HTR-8/SVneo (cell line): ENCODE results near the gene POU6F2.

Experiments used
- DNase-seq: peaks from one replicate; pipeline ENCODE4 v3.0.0; 2011; ENCODE audit warnings: low spot score, mixed read lengths; ENCODE audit not compliant: insufficient read length
- FAIRE-seq: peaks from 2 replicates; lab custom pipeline; 2011; peaks lifted over from hg19 to GRCh38; lab: Jason Lieb, UNC

POU6F2 gene

DNA sequence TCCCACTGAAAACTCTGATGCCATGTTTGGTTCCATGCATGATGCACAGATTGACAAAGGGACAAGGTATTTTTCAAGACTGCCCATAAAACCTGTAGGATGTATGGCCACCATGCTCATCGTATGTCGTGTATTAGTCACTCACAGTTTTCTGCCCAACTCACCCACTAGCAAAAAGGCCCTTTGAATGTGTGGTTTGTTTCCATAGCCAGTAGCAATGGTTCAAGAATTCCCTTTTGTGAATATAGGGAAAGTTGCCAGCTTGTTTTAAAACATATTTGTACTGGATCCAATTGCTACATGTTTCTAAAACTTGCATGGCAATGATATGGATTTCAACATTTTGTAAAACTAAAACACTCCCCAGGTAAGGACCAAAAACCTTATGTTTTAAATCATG lies 307.5 kb downstream of the POU6F2 start:
- DNase-seq = no peak
- FAIRE-seq = no peak

DNA sequence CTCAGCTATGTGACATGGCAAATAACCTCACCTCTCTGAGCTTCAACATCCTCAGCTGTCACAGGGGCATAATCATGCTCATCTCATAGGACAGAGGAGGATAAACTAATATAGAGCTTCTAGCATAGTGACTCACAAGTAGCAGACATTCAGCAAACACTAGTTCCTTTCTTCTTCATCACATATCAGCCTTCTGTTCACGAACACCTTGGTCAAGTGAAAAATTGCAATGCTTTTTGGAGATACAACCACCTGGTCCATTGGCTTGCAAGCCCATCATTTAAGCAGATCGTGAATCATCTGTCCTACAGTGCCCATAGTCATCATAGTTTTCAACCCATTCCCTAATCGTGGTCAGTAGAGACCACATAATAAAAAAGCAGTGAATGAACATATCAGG lies 310.6 kb downstream of the POU6F2 start:
- FAIRE-seq = no peak
- DNase-seq = no peak

DNA sequence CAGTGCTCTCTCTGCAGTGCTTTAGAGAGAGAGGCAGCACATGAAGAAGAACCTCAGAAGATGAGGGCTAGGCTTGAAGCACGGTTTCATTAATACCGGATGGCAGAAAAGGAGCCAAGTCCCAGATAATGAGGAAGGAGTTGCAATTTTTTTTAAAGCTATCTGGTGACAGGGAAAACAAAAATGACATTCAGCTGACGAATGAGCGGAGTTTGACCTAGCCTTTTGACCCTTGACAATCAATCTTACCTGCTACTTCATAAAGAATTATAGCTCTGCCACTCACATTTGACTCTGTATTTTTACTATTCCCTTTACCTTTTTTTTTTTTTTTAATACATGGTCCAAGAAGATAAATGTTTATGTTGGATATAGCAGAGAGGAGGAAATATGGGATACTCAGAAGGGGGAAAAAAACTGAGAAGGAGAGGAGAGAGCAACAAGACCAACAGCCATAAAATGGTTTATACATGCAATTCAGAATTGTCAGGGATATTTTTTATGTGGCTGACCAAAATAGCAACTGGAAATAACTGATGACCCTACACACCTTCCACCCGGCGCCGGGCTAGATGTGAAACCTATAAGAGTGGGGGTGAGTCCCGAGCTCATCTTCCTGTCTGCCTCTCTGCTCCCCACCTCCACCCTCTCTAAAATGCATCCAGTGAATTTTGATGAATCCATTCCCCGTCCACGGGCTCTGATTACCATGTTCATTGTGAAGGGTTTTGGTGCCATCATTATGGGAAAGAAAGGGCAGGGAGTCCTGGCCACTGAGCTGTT lies 314.1 kb downstream of the POU6F2 start:
- DNase-seq = no peak
- FAIRE-seq = no peak

GRCh38 chr7:39293056-39293823 lies 315.5 kb downstream of the POU6F2 start:
- DNase-seq (no peak), FAIRE-seq (no peak)

- DNase-seq (no peak), FAIRE-seq (no peak)
These were observed 316.3 kb downstream of the POU6F2 start for GRCh38 chr7:39294022-39294421.

GRCh38 chr7:39295796-39296195 lies 318.1 kb downstream of the POU6F2 start:
- no peak for FAIRE-seq
- DNase-seq = no peak

DNA sequence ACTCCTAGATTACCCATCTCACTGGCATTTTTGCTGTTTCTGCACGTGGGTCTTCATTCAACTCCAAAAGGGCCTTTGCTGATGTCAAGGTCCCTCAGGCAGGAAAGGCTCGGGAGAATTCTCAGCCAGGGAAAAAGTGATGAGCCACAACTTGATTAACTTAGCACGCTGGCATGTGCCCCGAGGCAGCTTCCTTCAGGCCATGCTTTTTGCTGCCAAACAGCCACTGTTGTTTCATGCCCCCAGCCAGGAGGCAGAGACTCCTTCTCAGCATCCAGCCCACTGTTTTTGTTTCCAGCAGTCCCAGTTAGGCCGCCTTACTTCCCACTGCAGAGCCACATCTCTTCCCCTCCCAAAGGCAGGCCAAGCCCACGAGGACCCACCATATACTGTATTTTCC lies 322.0 kb downstream of the POU6F2 start:
- no peak for FAIRE-seq
- DNase-seq = no peak

DNA sequence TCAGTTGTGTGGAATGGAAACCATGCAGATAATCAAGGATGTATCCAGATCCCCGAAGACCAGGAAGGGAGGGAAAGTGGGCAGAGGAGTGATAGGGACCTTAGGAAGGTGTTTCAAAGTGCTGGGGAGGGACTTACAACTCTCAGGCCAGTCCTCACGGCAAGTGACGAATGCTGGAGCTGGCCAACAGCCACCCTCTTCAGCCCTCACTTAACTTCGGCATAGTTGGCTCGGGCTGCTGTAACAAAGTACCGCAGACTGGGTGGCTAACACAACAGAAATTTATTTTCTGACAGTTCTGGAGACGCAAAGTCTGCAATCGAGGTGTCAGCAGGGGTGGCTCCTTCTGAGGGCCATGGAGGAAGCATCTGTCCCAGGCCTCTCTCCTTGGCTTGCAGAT lies 322.6 kb downstream of the POU6F2 start:
- no peak for FAIRE-seq

GRCh38 chr7:39301543-39301942 lies 323.8 kb downstream of the POU6F2 start:
- no peak for FAIRE-seq

More for the DNA sequence above, 322.6 kb downstream of the POU6F2 start:
- no peak for DNase-seq

DNA sequence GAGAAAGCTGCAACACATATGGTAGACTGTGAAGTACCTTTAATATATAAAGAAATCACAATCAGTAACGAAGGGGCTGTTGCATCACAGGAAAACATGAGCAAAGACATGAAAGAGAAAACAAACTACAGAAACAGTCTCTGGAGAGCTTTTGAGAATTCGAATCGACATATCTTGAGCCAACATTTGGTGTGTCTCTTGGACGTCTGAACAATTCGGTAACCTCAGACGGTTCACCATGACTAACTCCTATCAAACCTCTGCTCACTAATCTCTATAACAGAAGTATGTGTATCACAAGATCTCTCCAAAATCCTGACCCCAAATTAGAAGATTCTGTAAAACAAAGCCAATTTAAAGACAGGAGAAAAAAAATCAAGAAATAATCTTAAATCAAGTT lies 326.5 kb downstream of the POU6F2 start:
- DNase-seq (no peak), FAIRE-seq (no peak)

More at GRCh38 chr7:39301543-39301942, 323.8 kb downstream of the POU6F2 start:
- no peak for DNase-seq

DNA sequence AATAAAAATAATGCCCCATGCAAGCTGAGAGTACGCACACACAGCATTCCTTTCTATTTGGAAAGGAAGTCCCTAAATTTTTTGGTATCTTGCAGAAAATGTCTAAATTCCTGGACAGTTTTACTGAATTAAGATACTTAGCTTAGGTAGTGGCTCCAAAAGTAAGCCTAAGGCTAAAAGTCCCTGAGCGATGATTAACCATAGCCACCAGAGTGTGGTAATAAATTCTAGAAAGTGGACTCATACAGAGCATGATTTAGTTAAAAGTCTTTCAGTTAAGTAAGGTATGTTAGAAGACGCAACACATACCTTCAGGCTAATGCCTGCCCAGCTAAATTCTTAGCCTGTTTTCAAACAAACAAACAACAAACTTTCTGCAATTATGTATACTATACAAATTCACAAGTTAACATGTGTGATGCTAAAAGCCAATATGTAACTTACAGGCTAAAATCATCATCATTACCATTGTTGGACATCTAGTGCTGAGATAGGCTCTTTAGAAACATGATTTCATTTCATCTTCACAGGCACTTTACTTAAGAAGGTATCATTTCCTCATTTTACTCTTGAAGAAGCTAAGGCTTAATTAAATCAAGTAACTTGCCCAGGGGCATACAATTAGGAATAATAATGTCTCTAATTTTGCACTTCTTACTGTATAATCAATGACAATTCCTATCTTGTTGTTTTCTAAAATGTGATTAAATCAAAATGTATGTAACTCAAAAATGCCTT lies 327.1 kb downstream of the POU6F2 start:
- DNase-seq = no peak
- FAIRE-seq = no peak

GRCh38 chr7:39306016-39306570 lies 328.4 kb downstream of the POU6F2 start:
- DNase-seq = no peak
- FAIRE-seq = no peak

GRCh38 chr7:39310699-39311098 lies 333.0 kb downstream of the POU6F2 start:
- DNase-seq (no peak), FAIRE-seq (no peak)

GRCh38 chr7:39312254-39312989 lies 334.7 kb downstream of the POU6F2 start:
- FAIRE-seq = no peak
- no peak for DNase-seq

- no peak for FAIRE-seq
- DNase-seq = no peak
These were observed 335.7 kb downstream of the POU6F2 start for GRCh38 chr7:39313376-39313775.

DNA sequence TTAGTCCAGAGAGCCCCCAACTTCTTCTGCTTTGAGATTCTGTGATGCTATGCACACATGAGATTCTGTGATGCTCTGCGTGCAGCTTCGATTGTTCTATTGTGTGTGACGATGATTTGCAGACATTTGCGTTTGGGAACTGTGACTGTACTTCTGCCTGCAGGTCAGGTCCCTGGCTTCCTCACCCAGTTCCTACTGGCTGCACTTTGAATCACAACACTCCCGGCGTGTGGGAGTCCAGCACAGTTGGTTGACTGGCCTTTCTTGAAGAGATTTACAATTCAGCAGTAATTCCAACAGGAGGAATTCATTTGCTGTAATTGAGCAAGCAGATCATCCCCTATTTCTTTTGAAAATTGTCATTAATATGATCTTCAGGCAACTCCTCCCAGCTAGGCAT lies 336.3 kb downstream of the POU6F2 start:
- FAIRE-seq = no peak

GRCh38 chr7:39317107-39317506 lies 339.4 kb downstream of the POU6F2 start:
- FAIRE-seq (no peak), DNase-seq (no peak)

More for the DNA sequence above, 336.3 kb downstream of the POU6F2 start:
- no peak for DNase-seq

- FAIRE-seq (no peak), DNase-seq (no peak)
These were observed 340.2 kb downstream of the POU6F2 start for GRCh38 chr7:39317896-39318295.

DNA sequence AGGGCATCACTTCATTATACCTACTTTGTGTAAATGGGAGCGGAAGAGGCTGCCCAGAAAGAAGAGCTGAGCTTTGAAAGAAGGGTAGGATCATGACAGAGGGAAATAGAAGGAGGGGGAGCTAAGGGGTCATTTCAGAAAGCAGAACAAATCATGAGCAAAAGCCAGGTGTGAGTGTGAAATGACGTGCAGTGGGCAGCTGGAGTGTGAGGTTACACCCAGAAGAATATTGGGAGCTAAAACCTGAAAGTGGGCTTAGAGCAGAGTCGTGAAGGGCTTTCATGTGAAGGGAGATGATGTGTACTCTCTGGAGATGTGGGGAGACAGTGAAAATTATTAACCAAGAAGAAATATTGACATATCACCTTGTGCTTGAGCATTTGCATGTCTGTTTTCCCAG lies 343.5 kb downstream of the POU6F2 start:
- FAIRE-seq (no peak), DNase-seq (no peak)
